ENCODE measurements around the gene PAX6.

DNA sequence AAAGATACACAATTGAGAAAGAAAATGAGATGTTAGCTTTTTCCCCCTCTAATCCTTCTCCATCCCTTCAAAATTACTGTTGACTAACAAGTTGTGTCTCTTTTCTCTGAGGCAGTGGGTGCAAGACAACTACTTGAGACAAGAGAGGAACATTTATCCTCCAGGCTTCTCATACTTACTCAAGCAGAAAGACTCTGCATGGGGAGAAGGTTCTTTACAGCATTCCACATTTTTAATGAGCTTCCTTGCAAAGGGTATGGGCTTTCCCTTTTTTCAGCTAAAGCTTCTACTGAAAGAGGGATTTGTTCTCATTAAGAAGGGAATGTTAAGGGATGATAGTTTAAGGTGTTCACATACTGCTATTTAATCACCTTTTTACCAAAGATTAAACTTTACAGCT is 47.8 kb downstream of the PAX6 start:
- TF ChIP-seq EZH2 (IDR thresholded peaks at IDR 0.05; ENCODE audit: low read depth) = no peak
- TF ChIP-seq, protein P1, sequence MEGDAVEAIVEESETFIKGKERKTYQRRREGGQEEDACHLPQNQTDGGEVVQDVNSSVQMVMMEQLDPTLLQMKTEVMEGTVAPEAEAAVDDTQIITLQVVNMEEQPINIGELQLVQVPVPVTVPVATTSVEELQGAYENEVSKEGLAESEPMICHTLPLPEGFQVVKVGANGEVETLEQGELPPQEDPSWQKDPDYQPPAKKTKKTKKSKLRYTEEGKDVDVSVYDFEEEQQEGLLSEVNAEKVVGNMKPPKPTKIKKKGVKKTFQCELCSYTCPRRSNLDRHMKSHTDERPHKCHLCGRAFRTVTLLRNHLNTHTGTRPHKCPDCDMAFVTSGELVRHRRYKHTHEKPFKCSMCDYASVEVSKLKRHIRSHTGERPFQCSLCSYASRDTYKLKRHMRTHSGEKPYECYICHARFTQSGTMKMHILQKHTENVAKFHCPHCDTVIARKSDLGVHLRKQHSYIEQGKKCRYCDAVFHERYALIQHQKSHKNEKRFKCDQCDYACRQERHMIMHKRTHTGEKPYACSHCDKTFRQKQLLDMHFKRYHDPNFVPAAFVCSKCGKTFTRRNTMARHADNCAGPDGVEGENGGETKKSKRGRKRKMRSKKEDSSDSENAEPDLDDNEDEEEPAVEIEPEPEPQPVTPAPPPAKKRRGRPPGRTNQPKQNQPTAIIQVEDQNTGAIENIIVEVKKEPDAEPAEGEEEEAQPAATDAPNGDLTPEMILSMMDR (conservative IDR thresholded peaks at IDR 0.05) = no peak

All from PC-9 (cell line).